HG03565 (cell line): ENCODE results near the gene NBPF4.
A peak's percentile ranks its signal among the peaks of the same experiment; 100 is the strongest.
"Not testable (repeated sequence)": the region's sequence is repeated elsewhere in the genome, so short reads cannot be mapped to it uniquely, and the experiment has no call there.

Experiments used
- ATAC-seq: cut with Tn5 transposase; IDR thresholded peaks from one replicate; pipeline ENCODE4 v1.9.1; 2021; ENCODE audit warnings: mild to moderate bottlenecking, moderate library complexity; ENCODE audit not compliant: unreplicated experiment

NBPF4 gene

GRCh38 chr1:108243976-108244375, at the start of gene NBPF4:
Gene NBPF4, minus strand, starts transcription at chr1:108244076. Its CDS starts 315 bp downstream, at chr1:108243761.
- not testable (repeated sequence) for ATAC-seq

GRCh38 chr1:108282528-108283257, 38.8 kb upstream of the NBPF4 start:
- ATAC-seq, result not testable (repeated sequence)

- not testable (repeated sequence) for ATAC-seq
Measured at GRCh38 chr1:108272485-108273327, 28.8 kb upstream of the NBPF4 start.

GRCh38 chr1:108267097-108267496, 23.2 kb upstream of the NBPF4 start:
- not testable (repeated sequence) for ATAC-seq

GRCh38 chr1:108261967-108262366, 18.1 kb upstream of the NBPF4 start:
- ATAC-seq, result not testable (repeated sequence)

GRCh38 chr1:108261519-108261918, 17.6 kb upstream of the NBPF4 start:
- ATAC-seq, result not testable (repeated sequence)

- ATAC-seq, result not testable (repeated sequence)
Measured at GRCh38 chr1:108260578-108261259, 16.8 kb upstream of the NBPF4 start.

GRCh38 chr1:108255426-108255825, 11.6 kb upstream of the NBPF4 start:
- ATAC-seq, result peak; percentile 98

GRCh38 chr1:108239426-108239825, 4.5 kb downstream of the NBPF4 start:
- not testable (repeated sequence) for ATAC-seq

GRCh38 chr1:108235308-108235707, 8.6 kb downstream of the NBPF4 start:
- ATAC-seq, result not testable (repeated sequence)

- not testable (repeated sequence) for ATAC-seq
Measured at GRCh38 chr1:108232183-108232582, 11.7 kb downstream of the NBPF4 start.

GRCh38 chr1:108229976-108230375, 13.9 kb downstream of the NBPF4 start:
- not testable (repeated sequence) for ATAC-seq

- not testable (repeated sequence) for ATAC-seq
Measured at GRCh38 chr1:108227772-108228171, 16.1 kb downstream of the NBPF4 start.

- not testable (repeated sequence) for ATAC-seq
Measured at GRCh38 chr1:108226855-108227254, 17.0 kb downstream of the NBPF4 start.

GRCh38 chr1:108223226-108223625, 20.6 kb downstream of the NBPF4 start:
- ATAC-seq, result not testable (repeated sequence)

GRCh38 chr1:108217515-108218174, 26.2 kb downstream of the NBPF4 start:
- ATAC-seq, result not testable (repeated sequence)

GRCh38 chr1:108217007-108217406, 26.9 kb downstream of the NBPF4 start:
- ATAC-seq, result not testable (repeated sequence)

- not testable (repeated sequence) for ATAC-seq
Measured at GRCh38 chr1:108216028-108216890, 27.6 kb downstream of the NBPF4 start.

- peak; percentile 59 for ATAC-seq
Measured at GRCh38 chr1:108214641-108215465, 29.0 kb downstream of the NBPF4 start.
